Measurements from ENCODE around the gene SLC45A3. TPM values are rescaled to one million over a fixed set of nuclear protein-coding genes. Genes with fewer than 3 reads are reported as not detected.

Gene SLC45A3
- total RNA-seq, 1 donor from 2014 or later, result 1.1 TPM

DNA sequence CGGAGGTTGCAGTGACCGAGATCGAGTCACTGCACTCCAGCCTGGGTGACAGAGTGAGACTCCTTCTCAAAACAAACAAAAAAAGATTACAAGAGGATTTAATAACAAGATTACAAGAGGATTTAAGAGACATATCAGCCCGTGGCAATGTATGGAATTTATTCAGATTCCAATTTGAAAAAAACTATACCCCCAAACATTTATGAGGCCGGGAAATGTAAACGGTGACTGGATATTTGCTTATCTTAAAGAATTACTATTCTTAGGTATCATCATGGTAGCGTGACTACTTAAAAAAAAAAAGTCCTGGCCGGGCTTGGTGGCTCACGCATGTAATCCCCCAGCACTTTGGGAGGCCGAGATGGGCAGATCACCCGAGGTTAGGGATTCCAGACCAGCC is 27.3 kb downstream of the SLC45A3 start:
- H3K4me1 Mint-ChIP-seq (ENCODE audit: unreplicated experiment), result no peaks in the 10 kb centered on the region
- H3K4me3 Mint-ChIP-seq (ENCODE audit: unreplicated experiment), result no peak overlapping the region
- H3K27me3 Mint-ChIP-seq (ENCODE audit: unreplicated experiment), result no peaks in the 10 kb centered on the region
- no peaks in the 10 kb centered on the region for H3K36me3 Mint-ChIP-seq (ENCODE audit: unreplicated experiment)
- no peaks in the 10 kb centered on the region for H3K9me3 Mint-ChIP-seq (ENCODE audit: unreplicated experiment)
- TF ChIP-seq, protein P1, sequence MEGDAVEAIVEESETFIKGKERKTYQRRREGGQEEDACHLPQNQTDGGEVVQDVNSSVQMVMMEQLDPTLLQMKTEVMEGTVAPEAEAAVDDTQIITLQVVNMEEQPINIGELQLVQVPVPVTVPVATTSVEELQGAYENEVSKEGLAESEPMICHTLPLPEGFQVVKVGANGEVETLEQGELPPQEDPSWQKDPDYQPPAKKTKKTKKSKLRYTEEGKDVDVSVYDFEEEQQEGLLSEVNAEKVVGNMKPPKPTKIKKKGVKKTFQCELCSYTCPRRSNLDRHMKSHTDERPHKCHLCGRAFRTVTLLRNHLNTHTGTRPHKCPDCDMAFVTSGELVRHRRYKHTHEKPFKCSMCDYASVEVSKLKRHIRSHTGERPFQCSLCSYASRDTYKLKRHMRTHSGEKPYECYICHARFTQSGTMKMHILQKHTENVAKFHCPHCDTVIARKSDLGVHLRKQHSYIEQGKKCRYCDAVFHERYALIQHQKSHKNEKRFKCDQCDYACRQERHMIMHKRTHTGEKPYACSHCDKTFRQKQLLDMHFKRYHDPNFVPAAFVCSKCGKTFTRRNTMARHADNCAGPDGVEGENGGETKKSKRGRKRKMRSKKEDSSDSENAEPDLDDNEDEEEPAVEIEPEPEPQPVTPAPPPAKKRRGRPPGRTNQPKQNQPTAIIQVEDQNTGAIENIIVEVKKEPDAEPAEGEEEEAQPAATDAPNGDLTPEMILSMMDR (IDR thresholded peaks at IDR 0.05), result no peak
- no peak overlapping the region for H3K27ac Mint-ChIP-seq (ENCODE audit: unreplicated experiment)
- DNase-seq (ENCODE audit: extremely low spot score, unreplicated experiment), result no peak

GRCh38 chr1:205650241-205650640 is 30.1 kb downstream of the SLC45A3 start:
- Mint-ChIP-seq H3K36me3 (ENCODE audit: unreplicated experiment) (no peaks in the 10 kb centered on the region), H3K9me3 (ENCODE audit: unreplicated experiment) (no peaks in the 10 kb centered on the region), H3K27me3 (ENCODE audit: unreplicated experiment) (no peaks in the 10 kb centered on the region), H3K4me1 (ENCODE audit: unreplicated experiment) (no peaks in the 10 kb centered on the region), H3K27ac (ENCODE audit: unreplicated experiment) (no peak overlapping the region), H3K4me3 (ENCODE audit: unreplicated experiment) (no peak overlapping the region)
- no peak for DNase-seq (ENCODE audit: extremely low spot score, unreplicated experiment)
- TF ChIP-seq, protein P1 (IDR thresholded peaks at IDR 0.05), result no peak

GRCh38 chr1:205645519-205645918 is 34.8 kb downstream of the SLC45A3 start:
- no peak overlapping the region for H3K4me3 Mint-ChIP-seq (ENCODE audit: unreplicated experiment)
- DNase-seq (ENCODE audit: extremely low spot score, unreplicated experiment), result no peak
- no peaks in the 10 kb centered on the region for H3K27me3 Mint-ChIP-seq (ENCODE audit: unreplicated experiment)
- no peak overlapping the region for H3K27ac Mint-ChIP-seq (ENCODE audit: unreplicated experiment)
- TF ChIP-seq, protein P1 (IDR thresholded peaks at IDR 0.05), result no peak
- no peaks in the 10 kb centered on the region for H3K36me3 Mint-ChIP-seq (ENCODE audit: unreplicated experiment)
- no peaks in the 10 kb centered on the region for H3K9me3 Mint-ChIP-seq (ENCODE audit: unreplicated experiment)
- H3K4me1 Mint-ChIP-seq (ENCODE audit: unreplicated experiment), result no peaks in the 10 kb centered on the region

- TF ChIP-seq, protein P1 (IDR thresholded peaks at IDR 0.05), result no peak
- Mint-ChIP-seq H3K27me3 (ENCODE audit: unreplicated experiment) (no peaks in the 10 kb centered on the region), H3K4me1 (ENCODE audit: unreplicated experiment) (no peaks in the 10 kb centered on the region), H3K4me3 (ENCODE audit: unreplicated experiment) (no peak overlapping the region), H3K36me3 (ENCODE audit: unreplicated experiment) (no peaks in the 10 kb centered on the region), H3K9me3 (ENCODE audit: unreplicated experiment) (no peaks in the 10 kb centered on the region), H3K27ac (ENCODE audit: unreplicated experiment) (no peak overlapping the region)
- no peak for DNase-seq (ENCODE audit: extremely low spot score, unreplicated experiment)
Observed at GRCh38 chr1:205642679-205643307, 37.5 kb downstream of the SLC45A3 start.

DNA sequence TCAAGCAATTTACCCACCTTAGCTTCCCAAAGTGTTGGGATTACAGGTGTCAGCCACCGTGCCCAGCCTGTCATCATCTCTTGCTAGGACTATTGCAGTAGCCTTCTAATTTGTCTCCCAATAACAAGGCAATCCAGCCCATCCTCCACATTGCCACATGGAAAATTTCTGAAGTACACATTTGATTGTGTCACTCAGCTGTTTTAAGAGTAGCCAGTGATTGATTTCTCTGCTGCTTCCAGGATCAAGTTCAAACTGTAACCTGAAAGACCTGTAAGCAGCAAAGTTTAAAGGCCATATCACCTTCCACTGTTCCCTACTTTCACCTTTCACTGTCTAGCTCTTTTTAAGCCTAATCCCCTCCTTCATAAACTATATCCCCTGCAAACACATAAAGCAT is 40.7 kb downstream of the SLC45A3 start:
- no peak for DNase-seq (ENCODE audit: extremely low spot score, unreplicated experiment)
- H3K27me3 Mint-ChIP-seq (ENCODE audit: unreplicated experiment), result no peaks in the 10 kb centered on the region
- H3K27ac Mint-ChIP-seq (ENCODE audit: unreplicated experiment), result no peak overlapping the region
- H3K4me1 Mint-ChIP-seq (ENCODE audit: unreplicated experiment), result peaks cover 11% of the 10 kb centered on the region
- H3K9me3 Mint-ChIP-seq (ENCODE audit: unreplicated experiment), result no peaks in the 10 kb centered on the region
- TF ChIP-seq, protein P1 (IDR thresholded peaks at IDR 0.05), result no peak
- no peaks in the 10 kb centered on the region for H3K36me3 Mint-ChIP-seq (ENCODE audit: unreplicated experiment)
- no peak overlapping the region for H3K4me3 Mint-ChIP-seq (ENCODE audit: unreplicated experiment)
